ENCODE measurements around the gene RALY.
"Not testable (repeated sequence)": the region's sequence is repeated elsewhere in the genome, so short reads cannot be mapped to it uniquely, and the experiment has no call there.

RALY gene

DNA sequence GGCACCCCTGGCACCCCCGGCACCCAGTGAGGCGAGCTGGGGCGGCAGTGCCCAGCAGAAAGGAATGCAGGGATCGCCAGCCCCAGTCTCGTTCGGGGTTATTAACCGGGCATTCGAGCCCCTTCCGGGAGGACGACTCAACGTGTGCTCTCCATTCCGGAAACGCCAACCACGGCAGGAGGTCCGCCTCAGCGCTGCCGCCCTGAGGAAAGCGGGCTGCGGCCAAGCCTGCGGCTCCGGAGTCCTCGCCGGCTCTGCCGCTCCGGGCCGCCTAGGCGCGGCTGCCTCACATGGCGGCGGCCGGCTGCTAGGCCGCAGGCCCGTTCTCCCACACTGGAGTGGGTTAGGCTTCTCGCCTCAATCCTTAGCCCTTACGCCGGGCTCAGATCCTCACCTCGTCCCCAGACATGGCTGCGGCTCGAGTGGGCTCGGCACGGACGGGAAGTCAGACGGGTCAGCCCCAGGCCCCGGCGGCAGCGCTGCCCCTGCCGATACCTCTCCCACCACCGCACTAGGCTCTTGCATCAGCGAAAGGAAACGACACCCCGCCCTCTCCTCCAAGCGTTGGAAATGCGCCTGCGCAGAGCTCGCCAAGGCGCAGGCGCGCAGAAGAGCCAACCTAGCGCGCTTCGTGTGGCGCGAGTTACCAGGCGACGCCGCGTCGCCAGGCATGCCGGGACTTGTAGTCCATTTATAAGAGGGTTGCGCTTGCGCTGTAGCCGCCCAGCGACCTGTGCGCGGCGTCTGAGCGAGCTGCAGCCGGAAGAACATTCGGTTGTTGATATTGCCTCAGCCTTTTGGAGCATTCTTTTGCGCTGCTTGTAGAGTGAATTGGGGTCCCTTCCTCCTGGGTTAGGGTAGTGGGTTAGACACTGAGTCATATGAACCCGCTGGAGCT lies 118.2 kb downstream of the RALY start, which contains the start of gene EIF2S2:
TSS of gene EIF2S2 (minus strand) at position 542 of the 898 bp plus-strand sequence. CDS start at position 409, 133 bp downstream.
- DNase-seq, result peak; percentile 97

DNA sequence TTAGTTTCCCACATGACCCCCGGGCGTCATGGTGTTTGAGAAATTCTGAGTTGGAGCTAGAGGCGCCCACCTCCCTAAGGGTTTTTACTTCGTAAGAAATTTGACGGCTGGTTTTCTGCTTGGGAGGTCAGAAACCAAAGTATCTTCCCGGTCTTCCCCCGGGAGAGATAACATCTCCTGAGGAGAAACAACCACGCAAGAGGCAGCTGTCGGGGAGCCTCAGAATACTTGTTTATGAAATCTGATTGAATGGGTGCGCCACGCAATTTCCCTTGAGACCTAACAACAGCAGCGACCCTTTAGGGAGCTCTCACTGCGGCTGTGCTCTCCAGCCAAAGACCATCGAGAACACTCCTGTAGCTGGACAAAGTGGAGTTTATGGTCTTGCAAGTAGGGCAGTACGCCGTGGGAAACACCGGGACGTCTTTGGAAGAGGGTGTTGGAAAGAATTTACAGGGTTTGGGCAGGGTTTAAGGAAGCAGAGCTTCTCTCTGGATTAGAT lies 118.9 kb downstream of the RALY start:
- no peak for DNase-seq

DNA sequence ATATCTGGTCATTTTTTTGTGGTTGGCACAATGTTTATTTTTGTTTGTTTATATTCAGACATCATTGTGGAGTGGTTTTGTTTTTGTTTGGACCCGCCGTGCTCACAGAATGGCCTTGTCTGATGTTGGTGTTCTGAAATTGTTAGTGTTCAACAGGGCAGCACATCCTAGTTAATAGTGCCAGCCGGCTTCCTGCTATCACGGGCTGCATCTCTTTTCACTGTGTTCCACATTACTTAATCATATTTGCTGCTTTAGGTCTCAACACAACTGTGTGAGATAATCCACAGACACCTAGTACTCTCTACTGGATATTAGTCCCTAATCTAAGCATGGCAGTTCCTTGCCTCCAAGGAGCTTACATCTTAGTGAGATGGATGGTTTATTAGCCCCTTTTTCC lies 121.1 kb downstream of the RALY start:
- DNase-seq, result no peak

DNA sequence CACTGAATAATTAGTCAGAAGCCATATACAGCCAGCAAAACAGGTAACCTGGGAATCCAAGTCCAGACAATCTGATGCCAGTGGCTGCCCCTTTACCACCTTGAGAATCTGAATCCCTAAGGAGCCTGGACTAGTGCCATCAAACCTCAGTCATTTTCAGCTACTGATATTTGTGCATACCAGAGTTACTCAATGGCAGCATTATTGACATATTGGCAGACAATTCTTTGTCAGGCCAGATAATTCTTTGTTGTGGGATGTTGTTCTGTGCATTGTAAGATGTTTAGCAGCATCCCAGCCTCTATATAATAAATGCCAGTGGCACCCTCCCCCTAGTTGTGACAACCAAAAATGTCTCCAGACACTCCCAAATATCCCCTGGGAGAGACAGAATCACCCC lies 121.5 kb downstream of the RALY start:
- no peak for DNase-seq

- no peak for DNase-seq
Observed at GRCh38 chr20:34120213-34120612, 126.5 kb downstream of the RALY start.

DNA sequence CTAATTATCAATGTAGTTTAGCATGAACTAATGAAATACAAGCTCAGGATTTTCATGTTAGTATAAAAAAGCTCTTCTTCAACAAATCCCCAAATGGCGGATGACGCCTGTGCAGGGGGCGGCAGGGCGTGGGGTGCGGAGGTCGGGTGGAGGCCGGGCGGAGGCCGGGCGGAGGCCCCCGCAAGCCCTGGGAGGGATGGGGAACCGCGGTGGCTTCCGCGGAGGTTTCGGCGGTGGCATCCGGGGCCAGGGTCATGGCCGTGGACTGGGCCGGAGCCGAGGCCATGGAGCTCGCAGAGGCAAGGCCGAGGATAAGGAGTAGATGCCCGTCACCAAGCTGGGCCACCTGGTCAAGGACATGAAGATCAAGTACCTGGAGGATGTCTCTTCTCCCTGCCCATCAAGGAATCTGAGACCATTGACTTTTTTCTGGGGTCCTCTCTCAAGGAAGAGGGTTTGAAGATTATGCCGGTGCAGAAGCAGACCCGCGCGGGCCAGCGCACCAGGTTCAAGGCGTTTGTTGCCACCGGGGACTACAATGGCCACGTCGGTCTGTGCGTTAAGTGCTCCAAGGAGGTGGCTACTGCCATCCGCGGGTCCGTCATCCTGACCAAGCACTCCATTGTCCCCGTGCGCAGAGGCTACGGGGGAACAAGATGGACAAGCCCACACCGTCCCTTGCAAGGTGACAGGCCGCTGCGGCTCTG lies 128.7 kb downstream of the RALY start:
- no peak for DNase-seq

DNA sequence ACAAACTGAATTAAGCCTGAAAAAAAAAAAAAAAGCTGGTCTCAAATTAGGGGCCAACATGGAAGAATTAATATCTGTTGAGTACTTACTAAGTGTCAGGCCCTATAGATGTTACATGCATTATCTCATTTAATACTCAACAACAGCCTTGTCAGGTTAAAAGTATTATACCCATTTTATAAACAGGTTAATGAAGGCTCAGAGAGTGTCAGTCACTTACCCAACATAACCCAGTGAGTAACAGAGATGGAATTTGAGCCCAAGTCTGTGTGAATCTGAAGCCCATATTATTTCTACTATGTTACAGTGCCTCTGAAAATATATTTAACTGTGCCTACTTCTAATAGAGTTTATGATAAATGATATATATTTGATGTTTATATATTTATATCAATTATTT lies 129.6 kb downstream of the RALY start:
- DNase-seq, result no peak

DNA sequence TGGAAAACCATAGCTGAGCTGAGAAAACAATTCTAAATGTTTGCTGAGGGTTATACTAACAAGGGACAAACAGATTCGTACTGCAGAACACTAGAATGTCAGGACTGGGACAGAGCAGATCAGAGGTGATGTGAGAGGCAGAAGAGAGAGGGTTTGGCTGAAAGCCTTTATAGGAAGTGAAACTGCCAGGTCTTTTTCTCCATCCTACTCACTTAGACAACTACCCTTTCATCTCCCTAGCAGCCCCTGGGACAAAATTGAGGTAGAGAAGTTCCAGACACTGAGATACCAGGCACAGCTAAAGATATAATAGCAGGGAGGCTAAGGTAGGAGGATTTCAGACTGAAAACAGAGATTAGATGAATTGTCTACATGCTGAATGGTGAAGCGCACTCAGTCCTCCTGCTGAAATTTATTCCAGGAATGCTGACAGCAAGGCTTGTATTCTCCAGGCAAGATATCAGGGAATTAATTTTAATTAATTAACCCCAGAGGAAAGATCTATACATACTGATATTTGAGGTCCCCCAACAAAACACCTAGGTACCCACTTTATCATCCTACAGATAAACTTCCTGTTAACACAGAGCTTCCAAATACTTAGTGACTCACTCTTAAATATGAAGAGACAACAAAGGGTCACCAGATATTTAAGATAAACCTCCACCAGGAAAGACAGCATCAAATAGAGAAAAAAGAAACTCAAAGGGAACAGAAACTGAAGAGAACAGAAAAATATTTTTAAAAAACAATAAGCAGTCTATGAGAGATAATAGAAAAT lies 130.9 kb downstream of the RALY start:
- no peak for DNase-seq

DNA sequence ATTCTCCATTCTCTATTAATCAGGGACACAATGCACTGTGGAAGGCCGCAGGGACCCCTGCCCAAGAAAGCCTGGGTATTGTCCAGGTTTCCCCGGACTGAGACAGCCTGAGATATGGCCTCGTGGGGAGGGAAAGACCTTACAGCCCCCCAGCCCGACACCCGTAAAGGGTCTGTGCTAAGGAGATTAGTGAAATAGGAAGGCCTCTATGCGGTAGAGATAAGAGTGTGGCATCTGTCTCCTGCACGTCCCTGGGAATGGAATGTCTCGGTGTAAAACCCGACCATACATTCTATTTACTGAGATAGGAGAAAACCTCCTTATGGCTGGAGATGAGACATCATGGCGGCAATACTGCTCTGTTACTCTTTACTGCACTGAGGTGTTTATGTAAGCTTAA lies 134.1 kb downstream of the RALY start:
- DNase-seq, result no peak

DNA sequence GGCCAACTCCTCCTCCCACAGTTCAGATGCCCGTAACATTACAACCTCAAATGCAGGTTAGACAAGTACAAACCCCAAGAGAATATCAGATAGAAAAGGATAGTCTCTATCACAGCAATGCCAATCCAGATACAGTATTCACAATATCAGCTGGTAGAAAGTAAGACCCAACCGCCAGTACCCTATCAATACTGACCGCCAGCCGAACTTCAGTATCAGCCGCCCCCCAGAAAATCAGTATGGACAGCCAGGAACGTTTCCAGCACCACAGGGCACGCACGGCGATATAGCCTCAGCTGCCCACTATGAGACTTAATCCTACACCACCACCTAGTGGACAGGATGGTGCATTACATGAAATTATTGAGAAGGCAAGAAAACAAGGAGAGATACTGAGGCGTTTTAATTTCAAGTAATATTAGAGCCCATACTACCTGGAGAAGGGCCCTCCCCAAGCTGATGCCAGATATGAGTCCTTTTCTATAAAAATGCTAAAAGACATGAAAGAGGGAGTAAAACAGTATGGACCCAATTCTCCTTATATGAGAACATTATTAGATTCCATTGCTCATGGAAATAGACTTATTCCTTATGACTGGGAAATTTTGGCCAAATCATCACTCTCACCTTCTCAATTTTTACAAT lies 135.9 kb downstream of the RALY start:
- DNase-seq, result peak; percentile 82

- no peak for DNase-seq
Observed at GRCh38 chr20:34131491-34131890, 137.8 kb downstream of the RALY start.

GRCh38 chr20:34132491-34132890 lies 138.8 kb downstream of the RALY start:
- not testable (repeated sequence) for DNase-seq

DNA sequence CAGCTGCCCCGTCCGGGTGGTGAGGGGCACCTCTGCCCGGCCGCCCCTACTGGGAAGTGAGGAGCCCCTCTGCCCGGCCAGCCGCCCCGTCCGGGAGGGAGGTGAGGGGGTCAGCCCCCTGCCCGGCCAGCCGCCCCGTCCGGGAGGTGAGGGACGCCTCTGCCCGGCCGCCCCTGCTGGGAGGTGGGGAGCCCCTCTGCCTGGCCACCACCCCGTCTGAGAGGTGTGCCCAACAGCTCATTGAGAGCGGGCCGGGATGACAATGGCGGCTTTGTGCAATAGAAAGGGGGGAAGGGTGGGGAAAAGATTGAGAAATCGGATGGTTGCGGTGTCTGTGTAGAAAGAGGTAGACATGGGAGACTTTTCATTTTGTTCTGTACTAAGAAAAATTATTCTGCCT lies 139.2 kb downstream of the RALY start:
- DNase-seq, result not testable (repeated sequence)

GRCh38 chr20:34133365-34133860 lies 139.7 kb downstream of the RALY start:
- not testable (repeated sequence) for DNase-seq
